Ovary (tissue), 9 donors: Measurements from ENCODE around the gene RAP1A. TPM values are rescaled to one million over a fixed set of nuclear protein-coding genes. Genes with fewer than 3 reads are reported as not detected.

ENCODE experiments used
- DNase-seq, 5 donors: peaks; one replicate each; pipeline ENCODE4 v3.0.0-alpha.2; 2019 to 2020
- H3K27ac ChIP-seq, 2 donors: fragments of 200-600 bp; one replicate each; pipeline versions ENCODE4 v1.5.1 to v1.8.0; 2019 to 2022
- H3K27me3 ChIP-seq: fragments of 200-600 bp; one replicate; pipeline ENCODE4 v1.8.0; 2022
- H3K36me3 ChIP-seq: fragments of 200-600 bp; sonication (generic); one replicate; pipeline ENCODE4 v1.5.1; 2019
- H3K4me1 ChIP-seq: one replicate; pipeline ENCODE4 v1.8.1; 2013; ENCODE audit warnings: mild to moderate bottlenecking, moderate library complexity; ENCODE audit not compliant: insufficient read depth
- H3K4me3 ChIP-seq: fragments of 200-600 bp; sonication (generic); one replicate; pipeline ENCODE4 v1.5.1; 2017
- H3K9me3 ChIP-seq, 2 donors: fragments of 200-600 bp in 1 of 2; sonication (generic) in 1 of 2; one replicate each; pipeline versions ENCODE4 v1.5.1 to v1.8.1; 2013 to 2019; ENCODE audit warnings: mild to moderate bottlenecking in 1 of 2, moderate library complexity in 1 of 2
- CTCF ChIP-seq, 3 donors: fragments of 450-650 bp in 2 of 3; fragments of 200-600 bp in 1 of 3; IDR thresholded peaks; one replicate each; pipeline versions ENCODE4 v1.5.1 to v1.8.0; 2016 to 2022; ENCODE audit warnings: antibody characterized with exemption in 3 of 3, mild to moderate bottlenecking in 1 of 3
- EP300 ChIP-seq: sonication (generic); formaldehyde crosslinking; IDR thresholded peaks from one replicate; pipeline ENCODE4 v1.6.1; 2017; ENCODE audit warnings: antibody characterized with exemption
- POLR2A ChIP-seq: fragments of 450-650 bp; IDR thresholded peaks from one replicate; pipeline ENCODE4 v1.6.1; 2017; ENCODE audit warnings: antibody characterized with exemption, mild to moderate bottlenecking, moderate library complexity
- WGBS, 3 donors: extraction: QIAGEN DNeasy Blood & Tissue Kit in 1 of 3; methylation state at CpG; one replicate each; pipeline versions ENCODE4 v1.1.5 to v1.1.7; 2013 to 2017; 5-methylcytosine and 5-hydroxymethylcytosine counted together
- intact Hi-C, 4 donors: fragments of 100-400 bp; cut with DNase I; formaldehyde crosslinking; loops; one replicate each; pipeline versions ENCODE4 v1.11.0 to v1.15.1; 2022 to 2023
- polyA plus RNA-seq, 2 donors: library from polyadenylated mRNA; stranded (reverse); fragments of 200-250 nt in 1 of 2; fragments of 350-450 nt in 1 of 2; fragmentation: Illumina TruSeq in 1 of 2; extraction: RNeasy Lipid Tissue Mini Kit (QIAGEN cat#74804) in 1 of 2; gene quantifications; one replicate each; pipeline ENCODE4 v1.2.3, GENCODE V29; 2013 to 2014
- total RNA-seq, 7 donors: library from RNA; depleted of rRNA in 2 of 7; stranded (reverse); fragments of >200 nt in 2 of 7; fragmentation: NEBNext Ultra II Directional in 3 of 7; extraction: Animal tissue kit (Norgen Biotek cat#: 25700) in 3 of 7; gene quantifications; one replicate each; pipeline versions ENCODE4 v1.1.0 to v1.2.4, GENCODE V29; 2016 to 2023
- donor health status: DM: no; HTN: no; CAD: no; lungs with moderate emphysema.
- donor health status: DM: no; HTN: no; CAD: no.
- donor health status: Bipolar disorder and iron deficiency.
- donor health status: DM: yes; HTN: yes; CAD: no.
- donor health status: DM: no; HTN: no; CAD: no.
- donor health status: DM: yes; HTN: yes; CAD: no.

Gene RAP1A
- total and polyA plus RNA-seq, 9 donors, result 22.2 to 118 (median 59.1) TPM

- no peak for TF ChIP-seq POLR2A
- no peak for TF ChIP-seq EP300
- no peak for TF ChIP-seq CTCF (IDR thresholded peaks at IDR 0.05)
- peak overlapping the region in 1 of 2 donors; percentile 79 for H3K27ac ChIP-seq
- no peaks in the 10 kb centered on the region for H3K36me3 ChIP-seq
- DNase-seq, result peak; percentile 43 to 73 (median 59)
- H3K27me3 ChIP-seq, result no peaks in the 10 kb centered on the region
- intact Hi-C loops, result loop anchor here in 1 of 4 donors (10.0 kb wide), 1 partner anchor 112 kb away; no protein-coding TSS in a partner anchor
- no peaks in the 10 kb centered on the region for H3K9me3 ChIP-seq
- no peak overlapping the region for H3K4me3 ChIP-seq
- peaks cover 18% of the 10 kb centered on the region for H3K4me1 ChIP-seq
- 26 to 37% (median 33%) methylated on average over 4 of the region's 4 CpGs for WGBS, 3 donors
These were observed 117.1 kb downstream of the RAP1A start for GRCh38 chr1:111736548-111737215.

DNA sequence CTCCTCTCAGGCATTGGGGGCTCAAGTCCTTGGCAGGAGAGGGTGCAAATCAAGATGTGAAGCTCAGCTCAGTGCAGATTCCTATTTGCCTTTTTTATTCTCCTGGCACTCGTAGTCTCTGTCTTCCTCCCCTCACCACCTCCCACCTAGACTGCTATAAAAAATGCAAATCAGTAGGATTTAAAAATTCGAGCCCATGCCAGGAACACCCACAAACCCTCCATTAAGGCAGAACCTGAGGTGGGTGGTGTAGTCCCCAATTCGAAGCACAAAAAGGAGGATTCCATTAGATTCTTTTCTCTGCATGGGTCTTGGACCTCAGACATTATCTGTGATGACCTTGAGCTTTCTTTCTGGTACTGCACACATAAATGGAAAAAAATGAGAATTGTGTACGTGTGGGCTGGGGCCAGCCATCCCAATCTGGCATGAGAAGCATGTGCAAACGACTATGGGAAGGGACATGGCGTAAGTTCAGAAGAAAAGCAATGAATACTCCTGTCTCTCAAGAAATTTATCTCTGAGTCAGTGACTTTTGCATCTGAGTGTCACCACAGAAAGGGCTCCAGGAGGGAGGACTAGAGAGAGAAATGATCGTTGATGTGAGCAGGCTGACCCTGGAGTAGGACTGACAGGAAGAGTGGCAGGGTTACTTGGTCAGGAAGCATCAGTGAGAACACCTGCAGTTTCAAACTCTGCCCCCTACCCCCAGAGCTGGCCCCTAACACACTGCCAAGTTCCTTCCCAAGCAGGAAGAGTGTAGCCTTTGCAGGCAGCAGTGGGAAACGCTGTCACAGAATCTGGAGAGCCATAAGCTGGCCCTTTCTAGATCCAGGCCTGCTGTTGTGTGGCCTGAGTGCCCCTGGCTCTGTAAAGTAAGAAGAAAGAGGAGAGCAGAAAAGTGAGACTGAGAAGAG is 117.9 kb downstream of the RAP1A start:
- H3K36me3 ChIP-seq, result no peaks in the 10 kb centered on the region
- TF ChIP-seq EP300 (no peak), CTCF (IDR thresholded peaks at IDR 0.05) (no peak), POLR2A (no peak)
- peak overlapping the region; percentile 47 for H3K4me3 ChIP-seq
- no peaks in the 10 kb centered on the region for H3K9me3 ChIP-seq
- H3K4me1 ChIP-seq, result peaks cover 18% of the 10 kb centered on the region
- WGBS, 3 donors, result 14 to 18% (median 16%) methylated on average over 8 of the region's 8 CpGs
- intact Hi-C loops, result loop anchor here in 2 of 4 donors (2.0 to 10.0 kb wide), 2 partner anchors 17 to 113 kb away; partner anchors contain the start of gene DDX20 (in 1 of the 2)
- peak overlapping the region; percentile 65 to 79 for H3K27ac ChIP-seq
- DNase-seq, result no peak
- H3K27me3 ChIP-seq, result no peaks in the 10 kb centered on the region

DNA sequence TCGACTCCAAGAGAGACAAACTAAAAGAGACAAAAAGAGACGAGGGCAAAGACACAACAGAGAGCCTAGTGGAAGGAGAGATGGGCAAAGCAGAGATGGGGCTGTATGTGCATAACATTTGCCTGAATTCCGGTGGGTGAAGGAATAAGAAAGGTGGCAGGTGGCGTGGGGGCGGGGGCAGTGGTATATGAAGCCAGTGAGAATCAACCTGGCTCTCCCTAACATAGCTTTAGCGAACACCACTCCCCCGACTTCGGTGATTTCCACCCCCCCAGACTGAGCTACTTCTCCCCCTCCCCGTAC is 118.5 kb downstream of the RAP1A start:
- peak overlapping the region; percentile 65 to 79 for H3K27ac ChIP-seq
- no peaks in the 10 kb centered on the region for H3K36me3 ChIP-seq
- peak overlapping the region; percentile 47 for H3K4me3 ChIP-seq
- no peak for TF ChIP-seq POLR2A
- no peak for TF ChIP-seq EP300
- no peak for TF ChIP-seq CTCF (IDR thresholded peaks at IDR 0.05)
- intact Hi-C loops, result loop anchor here in 2 of 4 donors (2.0 to 10.0 kb wide), 2 partner anchors 17 to 113 kb away; partner anchors contain the start of gene DDX20 (in 1 of the 2)
- no peaks in the 10 kb centered on the region for H3K9me3 ChIP-seq
- DNase-seq, result no peak
- WGBS, 3 donors, result 11 to 19% (median 16%) methylated on average over 9 of the region's 9 CpGs
- H3K4me1 ChIP-seq, result peaks cover 18% of the 10 kb centered on the region
- H3K27me3 ChIP-seq, result no peaks in the 10 kb centered on the region

GRCh38 chr1:111738436-111739193 is 119.0 kb downstream of the RAP1A start:
- no peaks in the 10 kb centered on the region for H3K9me3 ChIP-seq
- WGBS, 3 donors, result 0 to 1% (median 1%) methylated on average over 54 to 61 of the region's 61 CpGs
- H3K4me1 ChIP-seq, result peaks cover 13% of the 10 kb centered on the region
- H3K27me3 ChIP-seq, result no peaks in the 10 kb centered on the region
- intact Hi-C loops, result loop anchor here in 2 of 4 donors (2.0 to 10.0 kb wide), 2 partner anchors 16 to 114 kb away; partner anchors contain the start of gene DDX20 (in 1 of the 2)
- H3K4me3 ChIP-seq, result peak overlapping the region; percentile 47
- H3K36me3 ChIP-seq, result no peaks in the 10 kb centered on the region
- peak; percentile 75 to 84 (median 81) for DNase-seq
- TF ChIP-seq POLR2A (peak; percentile 27), CTCF (IDR thresholded peaks at IDR 0.05) (peak in 1 of 3 donors; percentile 11), EP300 (peak; percentile 6)
- H3K27ac ChIP-seq, result peak overlapping the region; percentile 65 to 79
